Neural cell (in vitro differentiated cells): Measurements from ENCODE around the gene NR5A2. TPM values are rescaled to one million over a fixed set of nuclear protein-coding genes. Genes with fewer than 3 reads are reported as not detected.

Source experiments
- H2AFZ ChIP-seq: fragments of 200-600, 300-800 bp; sonication (generic), shearing (Covaris generic); 2 replicates; pipeline ENCODE4 v1.6.0; 2014; ENCODE audit warnings: low read depth, mild to moderate bottlenecking, antibody characterized with exemption, low read length, moderate library complexity
- H3F3A ChIP-seq: fragments of 200-600 bp; shearing (Covaris generic); 2 replicates; pipeline ENCODE4 v1.6.1; 2016; ENCODE audit warnings: mild to moderate bottlenecking, moderate library complexity, mixed read lengths, antibody characterized with exemption, low read length; ENCODE audit not compliant: insufficient read depth, poor library complexity, severe bottlenecking
- H3K27ac ChIP-seq: fragments of 200-600, 300-800 bp; sonication (generic), shearing (Covaris generic); 2 replicates; pipeline ENCODE4 v1.5.1; 2014; ENCODE audit warnings: mild to moderate bottlenecking, low read length, moderate library complexity
- H3K27me3 ChIP-seq: fragments of 300-800, 200-600 bp; sonication (generic), shearing (Covaris generic); 2 replicates; pipeline ENCODE4 v1.6.0; 2014; ENCODE audit warnings: mild to moderate bottlenecking, low read depth, low read length, moderate library complexity; ENCODE audit not compliant: insufficient read depth
- H3K36me3 ChIP-seq: fragments of 300-800, 200-600 bp; sonication (generic), shearing (Covaris generic); 2 replicates; pipeline ENCODE4 v1.5.1; 2014; ENCODE audit warnings: mild to moderate bottlenecking, antibody characterized with exemption, low read length, moderate library complexity; ENCODE audit not compliant: insufficient read depth
- H3K4me2 ChIP-seq: fragments of 300-800, 200-600 bp; sonication (generic), shearing (Covaris generic); 2 replicates; pipeline ENCODE4 v1.6.0; 2014; ENCODE audit warnings: mild to moderate bottlenecking, low read length
- H3K4me3 ChIP-seq: fragments of 300-800, 200-600 bp; sonication (generic), shearing (Covaris generic); 2 replicates; pipeline ENCODE4 v1.5.1; 2014; ENCODE audit warnings: mild to moderate bottlenecking, low read length, moderate library complexity
- H3K79me2 ChIP-seq: fragments of 200-600 bp; shearing (Covaris generic); replicated peaks from 2 replicates; pipeline ENCODE4 v1.6.0; 2014; ENCODE audit warnings: mild to moderate bottlenecking, low read length, moderate library complexity; ENCODE audit not compliant: insufficient read depth
- H3K9ac ChIP-seq: fragments of 300-800, 200-600 bp; sonication (generic), shearing (Covaris generic); 2 replicates; pipeline ENCODE4 v1.6.1; 2016; ENCODE audit warnings: mild to moderate bottlenecking, low read length, mixed read lengths
- H3K9me2 ChIP-seq: fragments of 200-600 bp; shearing (Covaris generic); 2 replicates; pipeline ENCODE4 v1.6.1; 2016; ENCODE audit warnings: mild to moderate bottlenecking, low read length, mixed read lengths; ENCODE audit not compliant: insufficient read depth
- H3K9me3 ChIP-seq: fragments of 200-600, 300-800 bp; sonication (generic), shearing (Covaris generic); 2 replicates; pipeline ENCODE4 v1.6.1; 2016; ENCODE audit warnings: mild to moderate bottlenecking, mixed run types, low read length, moderate library complexity, mixed read lengths
- H4K20me1 ChIP-seq: fragments of 200-600 bp; shearing (Covaris generic); 2 replicates; pipeline ENCODE4 v1.6.1; 2016; ENCODE audit warnings: mild to moderate bottlenecking, mixed run types; ENCODE audit not compliant: insufficient read depth
- CTCF ChIP-seq: fragments of 450-650 bp; IDR thresholded peaks from 2 replicates; pipeline ENCODE4 v1.5.1; 2014; ENCODE audit warnings: antibody characterized with exemption, mild to moderate bottlenecking, moderate library complexity; ENCODE audit not compliant: poor library complexity, severe bottlenecking
- EP300 ChIP-seq: fragments of 450-650 bp; conservative IDR thresholded peaks from 2 replicates; pipeline ENCODE4 v1.6.1; 2014; ENCODE audit warnings: antibody characterized with exemption, mild to moderate bottlenecking, moderate library complexity; ENCODE audit not compliant: poor library complexity, severe bottlenecking
- EZH2 ChIP-seq: fragments of 200-600, 300-800 bp; shearing (Covaris generic), sonication (generic); IDR thresholded peaks from 2 replicates; pipeline ENCODE4 v1.6.1; 2014; ENCODE audit warnings: antibody characterized with exemption, low read length, borderline replicate concordance, mild to moderate bottlenecking; ENCODE audit not compliant: insufficient read depth, poor library complexity, severe bottlenecking
- MXI1 ChIP-seq: fragments of 450-650 bp; conservative IDR thresholded peaks from 2 replicates; pipeline ENCODE4 v1.6.1; 2014; ENCODE audit warnings: antibody characterized with exemption, mild to moderate bottlenecking; ENCODE audit not compliant: poor library complexity, severe bottlenecking
- POLR2AphosphoS5 ChIP-seq: IDR thresholded peaks from 2 replicates; pipeline ENCODE4 v1.6.1; 2012
- RAD21 ChIP-seq: fragments of 450-650 bp; conservative IDR thresholded peaks from 2 replicates; pipeline ENCODE4 v1.6.1; 2014; ENCODE audit warnings: antibody characterized with exemption, mild to moderate bottlenecking, moderate library complexity
- REST ChIP-seq: IDR thresholded peaks from 2 replicates; pipeline ENCODE4 v1.6.1; 2012; ENCODE audit warnings: borderline replicate concordance
- SMC3 ChIP-seq: fragments of 450-650 bp; conservative IDR thresholded peaks from 2 replicates; pipeline ENCODE4 v1.6.1; 2014; ENCODE audit warnings: antibody characterized with exemption, mild to moderate bottlenecking, moderate library complexity; ENCODE audit not compliant: poor library complexity
- TAF1 ChIP-seq: IDR thresholded peaks from 2 replicates; pipeline ENCODE4 v1.6.1; 2012; ENCODE audit warnings: low read depth
- polyA plus RNA-seq: library from polyadenylated mRNA; depleted of rRNA; stranded (reverse); fragments of >200 nt; gene quantifications from 2 replicates; pipeline ENCODE4 v1.2.3, GENCODE V29; 2014

NR5A2 gene
- polyA plus RNA-seq, 1 donor from 2014 or later = not detected

- peaks cover 99% of the 10 kb centered on the region for H3K27me3 ChIP-seq
- TF ChIP-seq REST (no peak), SMC3 (no peak), POLR2AphosphoS5 (no peak), EP300 (no peak), CTCF (no peak), MXI1 (no peak), EZH2 (no peak), TAF1 (no peak), RAD21 (no peak)
- no peaks in the 10 kb centered on the region for H3K9me3 ChIP-seq
- H2AFZ ChIP-seq = no peak overlapping the region
- no peak overlapping the region for H3K27ac ChIP-seq
- no peaks in the 10 kb centered on the region for H3K36me3 ChIP-seq
- H3F3A ChIP-seq = no peaks in the 10 kb centered on the region
- H4K20me1 ChIP-seq = no peaks in the 10 kb centered on the region
- H3K9ac ChIP-seq = no peak overlapping the region
- H3K4me2 ChIP-seq = no peak overlapping the region
- H3K9me2 ChIP-seq = no peaks in the 10 kb centered on the region
- H3K79me2 ChIP-seq = no peaks in the 10 kb centered on the region
- peak overlapping the region; percentile 45 for H3K4me3 ChIP-seq
Observed at GRCh38 chr1:200035397-200035955, 8.0 kb downstream of the NR5A2 start.

- TF ChIP-seq EZH2 (peak; percentile 68), REST (no peak)
- Histone ChIP-seq H3K79me2 (no peaks in the 10 kb centered on the region), H3K27ac (no peak overlapping the region), H3K9me3 (no peaks in the 10 kb centered on the region), H3F3A (no peaks in the 10 kb centered on the region), H3K27me3 (peaks cover 99% of the 10 kb centered on the region), H3K4me2 (no peak overlapping the region), H2AFZ (no peak overlapping the region), H3K4me3 (peak overlapping the region; percentile 45), H3K36me3 (no peaks in the 10 kb centered on the region), H3K9me2 (no peaks in the 10 kb centered on the region), H4K20me1 (no peaks in the 10 kb centered on the region), H3K9ac (no peak overlapping the region)
Observed at GRCh38 chr1:200035956-200036618, 8.6 kb downstream of the NR5A2 start.
